ENCODE results near the gene CLK4. TPM values are rescaled to one million over a fixed set of nuclear protein-coding genes. Genes with fewer than 3 reads are reported as not detected.

Gene CLK4
- total RNA-seq: 10 to 100 TPM; 21.1 to 24.2 TPM

- Mint-ChIP-seq H3K27ac (peak within 1 kb of the TSS; percentile 98), H3K9me3 (no peaks in the 10 kb centered on the region), H3K4me3 (peak within 1 kb of the TSS; percentile 90), H3K27me3 (no peaks in the 10 kb centered on the region), H3K36me3 (ENCODE audit: low read depth) (peaks cover 15% of the 10 kb centered on the region), H3K4me1 (ENCODE audit: low read depth) (peaks cover 32% of the 10 kb centered on the region)
- intact Hi-C loops (cut with micrococcal nuclease): loop anchor here (10.0 kb wide), 1 partner anchor 108 kb away; the partner anchor contains the start of gene ZNF354A
- peak; percentile 97 for DNase-seq
- ATAC-seq: peak; percentile 84
- ChIA-PET POLR2A (interaction anchor here (1.0 to 1.4 kb wide), 2 partner anchors 15 to 104 kb away, joined by 3 read pairs; no protein-coding TSS in a partner anchor), CTCF (interaction anchor here (1.0 to 2.9 kb wide), 3 partner anchors 8 to 104 kb away, joined by 3 to 10 read pairs (median 4); partner anchors contain the start of gene ZNF354A)
- no peak for TF ChIP-seq CTCF (IDR thresholded peaks at IDR 0.05)
These were observed at the start of gene CLK4 for GRCh38 chr5:178626484-178627258. TSS of gene CLK4 (minus strand) at chr5:178627050. CDS start at chr5:178623416, 3,634 bp downstream.

- POLR2A ChIA-PET: no interaction called here
- no peak for ATAC-seq
- Mint-ChIP-seq H3K27ac (no peak overlapping the region), H3K4me3 (no peak overlapping the region), H3K36me3 (ENCODE audit: low read depth) (no peaks in the 10 kb centered on the region), H3K9me3 (no peaks in the 10 kb centered on the region), H3K4me1 (ENCODE audit: low read depth) (peaks cover 17% of the 10 kb centered on the region), H3K27me3 (peaks cover 4% of the 10 kb centered on the region)
- intact Hi-C loops (cut with micrococcal nuclease): no loop called here
- no peak for TF ChIP-seq CTCF (IDR thresholded peaks at IDR 0.05)
- DNase-seq: no peak
- CTCF ChIA-PET: no interaction called here
These were observed 49.1 kb upstream of the CLK4 start for GRCh38 chr5:178675922-178676321.

GRCh38 chr5:178674334-178674733, 47.5 kb upstream of the CLK4 start:
- DNase-seq: no peak
- no peak for TF ChIP-seq CTCF (IDR thresholded peaks at IDR 0.05)
- ChIA-PET CTCF (no interaction called here), POLR2A (no interaction called here)
- Mint-ChIP-seq H3K4me3 (no peak overlapping the region), H3K9me3 (no peaks in the 10 kb centered on the region), H3K27ac (no peak overlapping the region), H3K36me3 (ENCODE audit: low read depth) (no peaks in the 10 kb centered on the region), H3K4me1 (ENCODE audit: low read depth) (peaks cover 17% of the 10 kb centered on the region), H3K27me3 (peaks cover 6% of the 10 kb centered on the region)
- no peak for ATAC-seq
- intact Hi-C loops (cut with micrococcal nuclease): no loop called here

GRCh38 chr5:178673801-178674295, 47.0 kb upstream of the CLK4 start:
- Mint-ChIP-seq H3K36me3 (ENCODE audit: low read depth) (no peaks in the 10 kb centered on the region), H3K9me3 (no peaks in the 10 kb centered on the region), H3K27ac (no peak overlapping the region), H3K27me3 (peaks cover 11% of the 10 kb centered on the region), H3K4me1 (ENCODE audit: low read depth) (peaks cover 17% of the 10 kb centered on the region), H3K4me3 (no peak overlapping the region)
- DNase-seq (no peak), ATAC-seq (no peak)
- intact Hi-C loops (cut with micrococcal nuclease): no loop called here
- ChIA-PET POLR2A (no interaction called here), CTCF (no interaction called here)
- TF ChIP-seq CTCF (IDR thresholded peaks at IDR 0.05): no peak

- TF ChIP-seq CTCF (IDR thresholded peaks at IDR 0.05): no peak
- DNase-seq: peak; percentile 75
These were observed 45.8 kb upstream of the CLK4 start for GRCh38 chr5:178672630-178673029.

More at GRCh38 chr5:178672630-178673029, 45.8 kb upstream of the CLK4 start:
- intact Hi-C loops (cut with micrococcal nuclease): no loop called here
- no peak overlapping the region for H3K4me3 Mint-ChIP-seq
- peak overlapping the region; percentile 78 for H3K27ac Mint-ChIP-seq
- peak; percentile 92 for ATAC-seq
- peaks cover 12% of the 10 kb centered on the region for H3K27me3 Mint-ChIP-seq
- CTCF ChIA-PET: no interaction called here
- H3K4me1 Mint-ChIP-seq (ENCODE audit: low read depth): peaks cover 17% of the 10 kb centered on the region
- no peaks in the 10 kb centered on the region for H3K9me3 Mint-ChIP-seq
- POLR2A ChIA-PET: no interaction called here
- H3K36me3 Mint-ChIP-seq (ENCODE audit: low read depth): no peaks in the 10 kb centered on the region

Measured in activated CD8-positive, alpha-beta T cell treated with anti-CD3 and anti-CD28 coated beads for 36 hours (primary cell).